DOHH2 (cell line): Measurements from ENCODE around the gene ZSWIM5.

Experiments used
- CTCF ChIP-seq: fragments of 200-600 bp; sonication (generic); IDR thresholded peaks from one replicate; pipeline ENCODE4 v1.5.1; 2014; ENCODE audit warnings: antibody characterized with exemption, mild to moderate bottlenecking, low read depth, low read length; ENCODE audit not compliant: poor library complexity, severe bottlenecking
- EZH2phosphoT487 ChIP-seq: fragments of 200-600 bp; sonication (generic); IDR thresholded peaks from 2 replicates; pipeline ENCODE4 v1.6.1; 2017; ENCODE audit warnings: borderline replicate concordance, mild to moderate bottlenecking, antibody characterized with exemption, low read length, moderate library complexity, mixed read lengths

GRCh38 chr1:45095450-45095849 lies 111.0 kb downstream of the ZSWIM5 start:
- no peak for TF ChIP-seq CTCF
- TF ChIP-seq EZH2phosphoT487 = no peak
